ENCODE results near the gene DPF1. TPM values are rescaled to one million over a fixed set of nuclear protein-coding genes. Genes with fewer than 3 reads are reported as not detected.
"Not testable (repeated sequence)": the region's sequence is repeated elsewhere in the genome, so short reads cannot be mapped to it uniquely, and the experiment has no call there.

Gene DPF1
- total and polyA plus RNA-seq, 2 donors (not counting 1 experiment from before 2014, with no cell fraction given): not detected

DNA sequence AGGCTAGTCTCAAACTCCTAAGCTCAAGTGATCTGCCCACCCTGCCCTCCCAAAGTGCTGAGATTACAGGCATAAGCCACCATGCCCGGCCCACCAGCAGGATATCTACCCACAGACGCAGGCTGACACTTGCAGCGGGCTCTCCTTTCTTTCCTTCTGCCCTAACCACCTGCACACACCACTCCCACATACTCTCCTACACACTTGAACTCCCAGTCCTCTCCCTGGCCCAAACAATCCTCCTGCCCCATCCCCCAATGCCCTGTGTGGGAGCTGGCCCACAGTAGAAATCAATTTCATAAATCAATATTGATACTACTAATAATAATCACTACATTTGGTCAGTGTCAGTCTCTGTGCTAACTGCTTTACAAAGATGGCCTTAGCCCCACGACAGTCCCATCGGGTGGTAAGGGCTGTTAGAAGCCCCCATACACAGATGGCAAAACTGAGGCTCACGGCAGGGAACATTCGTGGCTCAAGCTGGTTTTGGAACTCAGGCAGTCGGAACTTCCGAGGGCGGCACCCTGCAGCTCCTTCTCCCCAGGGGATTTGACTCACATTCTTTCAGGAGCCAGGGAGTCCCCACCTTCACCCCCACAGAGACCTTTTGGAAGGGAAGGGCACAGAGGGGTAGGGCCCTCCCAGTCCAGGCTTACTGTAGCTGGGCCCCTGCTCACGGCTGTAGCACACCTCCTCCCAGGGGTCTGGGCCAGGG is 3.4 kb upstream of the DPF1 start:
- peaks cover 32 to 45% of the 10 kb centered on the region in 2 donors for H3K4me1 ChIP-seq (ENCODE audit: control insufficient read depth in 2 of 2, insufficient read depth in 2 of 2, low read length in 2 of 2)
- no peak for ATAC-seq (ENCODE audit: low read depth)
- H3K36me3 ChIP-seq (replicated peaks in 1 of 2; ENCODE audit: control extremely low read depth in 1 of 2, control insufficient read depth in 1 of 2, extremely low read depth in 1 of 2, insufficient read depth in 2 of 2, low read length in 1 of 2): no peaks in the 10 kb centered on the region
- CTCF ChIA-PET: interaction anchor here (0.6 to 2.4 kb wide), 8 partner anchors 8 to 510 kb away, joined by 3 to 14 read pairs (median 4); no protein-coding TSS in a partner anchor
- POLR2A ChIA-PET: interaction anchor here (0.7 to 0.8 kb wide), 2 partner anchors 57 to 240 kb away, joined by 3 to 10 read pairs; no protein-coding TSS in a partner anchor
- H3K79me2 ChIP-seq (ENCODE audit: control insufficient read depth, insufficient read depth, low read length): no peaks in the 10 kb centered on the region
- H3K27ac ChIP-seq (ENCODE audit: low read length in 2 of 2): no peak overlapping the region
- H3K27ac Mint-ChIP-seq: no peak overlapping the region
- no peak overlapping the region for H2AFZ ChIP-seq (ENCODE audit: insufficient read depth, low read depth, low read length, poor library complexity, severe bottlenecking)
- intact Hi-C loops (cut with micrococcal nuclease): loop anchor here (10.0 kb wide), 1 partner anchor 323 kb away; the partner anchor contains the start of genes SIPA1L3 and WDR87
- TF ChIP-seq, protein P1, sequence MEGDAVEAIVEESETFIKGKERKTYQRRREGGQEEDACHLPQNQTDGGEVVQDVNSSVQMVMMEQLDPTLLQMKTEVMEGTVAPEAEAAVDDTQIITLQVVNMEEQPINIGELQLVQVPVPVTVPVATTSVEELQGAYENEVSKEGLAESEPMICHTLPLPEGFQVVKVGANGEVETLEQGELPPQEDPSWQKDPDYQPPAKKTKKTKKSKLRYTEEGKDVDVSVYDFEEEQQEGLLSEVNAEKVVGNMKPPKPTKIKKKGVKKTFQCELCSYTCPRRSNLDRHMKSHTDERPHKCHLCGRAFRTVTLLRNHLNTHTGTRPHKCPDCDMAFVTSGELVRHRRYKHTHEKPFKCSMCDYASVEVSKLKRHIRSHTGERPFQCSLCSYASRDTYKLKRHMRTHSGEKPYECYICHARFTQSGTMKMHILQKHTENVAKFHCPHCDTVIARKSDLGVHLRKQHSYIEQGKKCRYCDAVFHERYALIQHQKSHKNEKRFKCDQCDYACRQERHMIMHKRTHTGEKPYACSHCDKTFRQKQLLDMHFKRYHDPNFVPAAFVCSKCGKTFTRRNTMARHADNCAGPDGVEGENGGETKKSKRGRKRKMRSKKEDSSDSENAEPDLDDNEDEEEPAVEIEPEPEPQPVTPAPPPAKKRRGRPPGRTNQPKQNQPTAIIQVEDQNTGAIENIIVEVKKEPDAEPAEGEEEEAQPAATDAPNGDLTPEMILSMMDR (IDR thresholded peaks at IDR 0.05): no peak
- TF ChIP-seq EZH2 (IDR thresholded peaks at IDR 0.05; ENCODE audit: borderline replicate concordance, insufficient read depth, low read depth, low read length, poor library complexity, severe bottlenecking): no peak
- no peaks in the 10 kb centered on the region for H3K9me3 Mint-ChIP-seq (ENCODE audit: insufficient read depth)
- peaks cover 0 to 18% (median 0%) of the 10 kb centered on the region in 3 donors for H3K9me3 ChIP-seq (ENCODE audit: control extremely low read depth in 1 of 3, control insufficient read depth in 2 of 3, insufficient read depth in 1 of 3, low read length in 2 of 3)
- peaks cover 35% of the 10 kb centered on the region for H3K4me1 Mint-ChIP-seq
- no peak overlapping the region for H3K4me2 ChIP-seq (replicated peaks; ENCODE audit: low read depth, low read length, poor library complexity, severe bottlenecking)
- peaks cover 48% of the 10 kb centered on the region for H3K27me3 Mint-ChIP-seq
- H3K27me3 ChIP-seq (replicated peaks in 1 of 4; ENCODE audit: control extremely low read depth in 1 of 4, control insufficient read depth in 3 of 4, insufficient read depth in 4 of 4, low read length in 3 of 4): peaks cover 0 to 85% (median 47%) of the 10 kb centered on the region in 4 experiments
- H3K4me3 ChIP-seq (ENCODE audit: control extremely low read depth in 1 of 5, extremely low read depth in 1 of 5, insufficient read depth in 1 of 5, low read depth in 2 of 5, low read length in 4 of 5): no peak overlapping the region
- H3K9ac ChIP-seq (ENCODE audit: low read length): no peak overlapping the region
- no peak for DNase-seq
- 72% methylated on average over 8 of the region's 11 CpGs for WGBS (ENCODE audit: insufficient coverage)
- no peaks in the 10 kb centered on the region for H4K20me1 ChIP-seq (ENCODE audit: control insufficient read depth, insufficient read depth, low read length, poor library complexity, severe bottlenecking)
- H3K4me3 Mint-ChIP-seq: peak overlapping the region; percentile 59

DNA sequence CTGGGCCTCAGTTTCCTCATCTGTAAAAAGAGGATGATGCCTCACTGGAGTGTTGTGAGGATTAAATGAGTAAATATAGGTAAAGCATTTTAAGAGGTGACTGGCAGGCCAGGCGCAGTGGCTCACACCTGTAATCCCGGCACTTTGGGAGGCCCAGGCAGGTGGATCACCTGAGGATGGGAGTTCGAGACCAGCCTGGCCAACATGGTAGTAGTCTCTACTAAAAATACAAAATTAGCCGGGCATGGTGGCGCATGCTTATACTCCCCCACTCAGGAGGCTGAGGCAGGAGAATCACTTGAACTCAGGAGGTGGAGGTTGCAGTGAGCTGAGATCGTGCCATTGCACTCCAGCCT is 819 bp upstream of the DPF1 start:
- Histone ChIP-seq H3K9ac (ENCODE audit: low read length) (peak overlapping the region; percentile 42), H3K4me1 (ENCODE audit: control insufficient read depth in 2 of 2, insufficient read depth in 2 of 2, low read length in 2 of 2) (peaks cover 32 to 49% of the 10 kb centered on the region in 2 donors), H3K4me2 (replicated peaks; ENCODE audit: low read depth, low read length, poor library complexity, severe bottlenecking) (peak overlapping the region; percentile 80), H3K9me3 (ENCODE audit: control extremely low read depth in 1 of 3, control insufficient read depth in 2 of 3, insufficient read depth in 1 of 3, low read length in 2 of 3) (peaks cover 0 to 23% (median 0%) of the 10 kb centered on the region in 3 donors), H3K27me3 (replicated peaks in 1 of 4; ENCODE audit: control extremely low read depth in 1 of 4, control insufficient read depth in 3 of 4, insufficient read depth in 4 of 4, low read length in 3 of 4) (peaks cover 0 to 79% (median 49%) of the 10 kb centered on the region in 4 experiments)
- ChIA-PET CTCF (interaction anchor here (0.7 to 2.0 kb wide), 11 partner anchors 8 to 328 kb away, joined by 3 to 9 read pairs (median 4); partner anchors contain the start of genes PSMD8 and WDR87), POLR2A (interaction anchor here (0.6 to 0.7 kb wide), 2 partner anchors 23 to 50 kb away, joined by 5 read pairs; no protein-coding TSS in a partner anchor)
- WGBS (ENCODE audit: insufficient coverage): 94% methylated on average over 3 of the region's 6 CpGs
- H3K36me3 ChIP-seq (replicated peaks in 1 of 2; ENCODE audit: control extremely low read depth in 1 of 2, control insufficient read depth in 1 of 2, extremely low read depth in 1 of 2, insufficient read depth in 2 of 2, low read length in 1 of 2); H4K20me1 ChIP-seq (ENCODE audit: control insufficient read depth, insufficient read depth, low read length, poor library complexity, severe bottlenecking); H3K79me2 ChIP-seq (ENCODE audit: control insufficient read depth, insufficient read depth, low read length); H3K27ac ChIP-seq (ENCODE audit: low read length in 2 of 2); H3K9me3 Mint-ChIP-seq (ENCODE audit: insufficient read depth); H3K27ac Mint-ChIP-seq; H2AFZ ChIP-seq (ENCODE audit: insufficient read depth, low read depth, low read length, poor library complexity, severe bottlenecking); DNase-seq; ATAC-seq (ENCODE audit: low read depth); H3K4me3 ChIP-seq (ENCODE audit: control extremely low read depth in 1 of 5, extremely low read depth in 1 of 5, insufficient read depth in 1 of 5, low read depth in 2 of 5, low read length in 4 of 5): not testable (repeated sequence)
- Mint-ChIP-seq H3K27me3 (peaks cover 52% of the 10 kb centered on the region), H3K4me3 (peak overlapping the region; percentile 92), H3K4me1 (peaks cover 33% of the 10 kb centered on the region)
- intact Hi-C loops (cut with micrococcal nuclease): loop anchor here (10.0 kb wide), 1 partner anchor 320 kb away; the partner anchor contains the start of genes SIPA1L3 and WDR87
